HFFc6 (cell line): ENCODE data around the gene TPST2. TPM values are rescaled to one million over a fixed set of nuclear protein-coding genes. Genes with fewer than 3 reads are reported as not detected.

Experiments used
- DNase-seq: peaks from one replicate; pipeline ENCODE4 v3.0.0-alpha.2; 2018
- H3K27ac Mint-ChIP-seq: 2 replicates; pipeline ENCODE4 v1.8.0; 2020; ENCODE audit warnings: mild to moderate bottlenecking, mixed read lengths
- H3K27me3 Mint-ChIP-seq: 2 replicates; pipeline ENCODE4 v1.8.0; 2021; ENCODE audit warnings: mild to moderate bottlenecking, moderate library complexity, mixed read lengths; ENCODE audit not compliant: insufficient read depth
- H3K36me3 Mint-ChIP-seq: 2 replicates; pipeline ENCODE4 v1.8.0; 2021; ENCODE audit warnings: low read depth, mixed read lengths
- H3K4me1 Mint-ChIP-seq: 2 replicates; pipeline ENCODE4 v1.8.0; 2020; ENCODE audit warnings: low read depth, mixed read lengths
- H3K4me3 Mint-ChIP-seq: 2 replicates; pipeline ENCODE4 v1.8.0; 2020; ENCODE audit warnings: mild to moderate bottlenecking, moderate library complexity, mixed read lengths
- H3K9me3 Mint-ChIP-seq: 2 replicates; pipeline ENCODE4 v1.8.0; 2020; ENCODE audit warnings: mild to moderate bottlenecking, mixed read lengths
- total RNA-seq, 6 experiments: library from RNA; stranded (reverse); fragmentation: NEBNext Ultra II Directional; extraction: Animal tissue kit (Norgen Biotek cat#: 25700); gene quantifications; 2 replicates in 1 of 6; 3 replicates in 5 of 6; pipeline ENCODE4 v1.2.3, GENCODE V29; 2021
- TF ChIP-seq, protein P1 (sequence below): fragments of 200-600 bp; sonication (generic); IDR thresholded peaks from 2 replicates; pipeline ENCODE4 v1.5.0; 2021; ENCODE audit warnings: antibody characterized with exemption, mild to moderate bottlenecking

The TPST2 gene
- total RNA-seq, 6 experiments from 2014 or later: 66.8 to 75.5 (median 73.8) TPM

- no peak for DNase-seq
- Mint-ChIP-seq H3K27ac (peak overlapping the region; percentile 69), H3K36me3 (peaks cover 8% of the 10 kb centered on the region), H3K9me3 (no peaks in the 10 kb centered on the region), H3K4me3 (no peak overlapping the region), H3K27me3 (no peaks in the 10 kb centered on the region), H3K4me1 (peaks cover 42% of the 10 kb centered on the region)
- TF ChIP-seq, protein P1, sequence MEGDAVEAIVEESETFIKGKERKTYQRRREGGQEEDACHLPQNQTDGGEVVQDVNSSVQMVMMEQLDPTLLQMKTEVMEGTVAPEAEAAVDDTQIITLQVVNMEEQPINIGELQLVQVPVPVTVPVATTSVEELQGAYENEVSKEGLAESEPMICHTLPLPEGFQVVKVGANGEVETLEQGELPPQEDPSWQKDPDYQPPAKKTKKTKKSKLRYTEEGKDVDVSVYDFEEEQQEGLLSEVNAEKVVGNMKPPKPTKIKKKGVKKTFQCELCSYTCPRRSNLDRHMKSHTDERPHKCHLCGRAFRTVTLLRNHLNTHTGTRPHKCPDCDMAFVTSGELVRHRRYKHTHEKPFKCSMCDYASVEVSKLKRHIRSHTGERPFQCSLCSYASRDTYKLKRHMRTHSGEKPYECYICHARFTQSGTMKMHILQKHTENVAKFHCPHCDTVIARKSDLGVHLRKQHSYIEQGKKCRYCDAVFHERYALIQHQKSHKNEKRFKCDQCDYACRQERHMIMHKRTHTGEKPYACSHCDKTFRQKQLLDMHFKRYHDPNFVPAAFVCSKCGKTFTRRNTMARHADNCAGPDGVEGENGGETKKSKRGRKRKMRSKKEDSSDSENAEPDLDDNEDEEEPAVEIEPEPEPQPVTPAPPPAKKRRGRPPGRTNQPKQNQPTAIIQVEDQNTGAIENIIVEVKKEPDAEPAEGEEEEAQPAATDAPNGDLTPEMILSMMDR: no peak
These were observed 43.6 kb downstream of the TPST2 start for GRCh38 chr22:26546282-26546681.

DNA sequence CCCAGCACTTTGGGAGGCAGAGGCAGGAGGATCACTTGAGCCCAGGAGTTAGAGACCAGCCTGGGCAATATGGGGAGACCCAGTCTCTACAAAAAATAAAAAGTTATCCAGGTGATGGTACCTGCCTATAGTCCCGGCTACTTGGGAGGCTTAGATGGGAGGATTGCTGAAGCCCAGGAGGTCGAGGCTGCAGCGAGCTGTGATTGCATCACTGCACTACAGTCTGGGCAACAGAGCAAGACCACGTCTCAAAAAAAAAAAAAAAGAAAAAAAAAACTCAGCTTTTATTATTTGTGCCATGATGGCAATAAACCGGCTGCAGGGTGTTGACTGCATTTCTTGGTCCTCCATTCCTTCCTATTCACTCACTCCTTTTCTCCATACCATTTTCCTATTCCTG is 44.1 kb downstream of the TPST2 start:
- no peaks in the 10 kb centered on the region for H3K27me3 Mint-ChIP-seq
- H3K4me1 Mint-ChIP-seq: peaks cover 38% of the 10 kb centered on the region
- no peaks in the 10 kb centered on the region for H3K9me3 Mint-ChIP-seq
- no peak for DNase-seq
- H3K36me3 Mint-ChIP-seq: peaks cover 8% of the 10 kb centered on the region
- no peak overlapping the region for H3K4me3 Mint-ChIP-seq
- TF ChIP-seq, protein P1: no peak
- H3K27ac Mint-ChIP-seq: peak overlapping the region; percentile 69; the same call in 1 of the 2 replicates

DNA sequence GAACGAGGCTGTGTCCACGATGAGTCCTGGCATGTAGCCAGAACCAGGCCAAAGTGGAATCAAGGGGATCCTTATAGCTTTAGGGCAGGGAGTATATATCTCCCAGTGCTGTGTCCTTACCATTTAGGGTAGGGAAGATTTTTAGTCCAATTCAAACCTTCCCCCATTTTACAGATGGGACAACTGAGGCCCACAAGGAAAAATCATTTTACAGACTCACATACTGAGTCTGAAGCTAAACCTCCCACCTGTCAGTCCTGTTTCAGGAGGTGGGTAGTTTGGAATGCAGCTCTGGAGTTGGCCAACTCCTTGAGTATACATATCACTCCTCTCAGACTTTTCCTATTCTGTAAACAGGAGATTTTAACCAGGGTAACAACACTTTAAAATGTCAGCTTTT is 44.5 kb downstream of the TPST2 start:
- Mint-ChIP-seq H3K27me3 (no peaks in the 10 kb centered on the region), H3K9me3 (no peaks in the 10 kb centered on the region), H3K36me3 (peaks cover 8% of the 10 kb centered on the region), H3K27ac (no peak overlapping the region), H3K4me1 (peaks cover 33% of the 10 kb centered on the region), H3K4me3 (no peak overlapping the region)
- no peak for DNase-seq
- TF ChIP-seq, protein P1: no peak

DNA sequence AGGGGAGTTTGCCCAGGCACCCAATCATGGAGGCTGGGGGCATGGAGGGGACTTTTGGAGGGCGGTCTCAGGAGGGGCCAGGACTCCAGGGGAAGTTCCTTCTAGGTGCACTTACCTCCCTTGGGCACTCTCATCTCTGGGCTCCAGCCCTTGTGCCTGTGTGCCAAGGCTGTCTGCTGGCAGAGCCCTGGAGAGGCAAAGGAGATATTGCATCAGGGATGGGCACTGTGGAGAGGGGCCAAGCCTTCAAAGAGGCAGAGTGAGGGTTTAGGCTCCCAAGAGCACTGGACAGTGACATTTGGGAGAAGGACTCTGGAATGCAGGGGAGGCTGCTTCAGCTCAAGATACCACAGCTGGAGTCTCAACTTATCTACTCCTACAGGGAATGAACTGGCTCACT is 45.4 kb downstream of the TPST2 start:
- peaks cover 25% of the 10 kb centered on the region for H3K4me1 Mint-ChIP-seq
- DNase-seq: no peak
- H3K36me3 Mint-ChIP-seq: peaks cover 8% of the 10 kb centered on the region
- TF ChIP-seq, protein P1: no peak
- H3K4me3 Mint-ChIP-seq: no peak overlapping the region
- H3K27ac Mint-ChIP-seq: no peak overlapping the region
- no peaks in the 10 kb centered on the region for H3K9me3 Mint-ChIP-seq
- H3K27me3 Mint-ChIP-seq: no peaks in the 10 kb centered on the region

DNA sequence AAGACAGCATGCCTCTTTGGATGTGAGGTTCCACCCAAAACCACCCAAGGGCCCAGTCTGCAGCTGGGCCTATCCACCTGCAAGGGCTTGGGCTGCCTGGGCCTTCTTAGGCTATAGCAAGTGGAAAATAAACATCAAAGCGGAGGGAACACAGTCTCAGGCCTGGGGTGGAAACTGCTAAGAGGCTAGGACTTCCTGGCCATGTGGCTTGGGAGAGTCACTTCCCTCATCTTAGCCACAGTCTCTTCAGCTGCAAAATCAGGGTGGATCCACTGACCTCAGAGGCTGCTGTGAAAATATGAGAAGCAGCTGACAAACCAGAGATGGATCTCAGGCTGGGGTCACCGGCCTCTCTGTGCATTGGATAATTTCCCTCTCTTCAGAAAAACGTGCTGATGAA is 47.1 kb downstream of the TPST2 start:
- DNase-seq: no peak
- Mint-ChIP-seq H3K27me3 (no peaks in the 10 kb centered on the region), H3K36me3 (peaks cover 12% of the 10 kb centered on the region), H3K27ac (no peak overlapping the region), H3K4me3 (no peak overlapping the region), H3K9me3 (no peaks in the 10 kb centered on the region), H3K4me1 (peaks cover 18% of the 10 kb centered on the region)
- TF ChIP-seq, protein P1: no peak
